HG03432 (cell line): ENCODE data around the gene UGGT1.

ENCODE experiments used
- ATAC-seq: cut with Tn5 transposase; IDR thresholded peaks from one replicate; pipeline ENCODE4 v1.9.1; 2021; ENCODE audit warnings: mild to moderate bottlenecking, moderate library complexity; ENCODE audit not compliant: unreplicated experiment

UGGT1 gene

GRCh38 chr2:128090945-128091725 lies at the start of gene UGGT1:
TSS of gene UGGT1 (plus strand) at chr2:128091200. CDS start at chr2:128091358, 158 bp downstream.
- peak; percentile 98 for ATAC-seq

- ATAC-seq = no peak
These were observed 49.4 kb upstream of the UGGT1 start for GRCh38 chr2:128041561-128041960.

GRCh38 chr2:128043041-128043440 lies 48.0 kb upstream of the UGGT1 start:
- ATAC-seq = no peak

DNA sequence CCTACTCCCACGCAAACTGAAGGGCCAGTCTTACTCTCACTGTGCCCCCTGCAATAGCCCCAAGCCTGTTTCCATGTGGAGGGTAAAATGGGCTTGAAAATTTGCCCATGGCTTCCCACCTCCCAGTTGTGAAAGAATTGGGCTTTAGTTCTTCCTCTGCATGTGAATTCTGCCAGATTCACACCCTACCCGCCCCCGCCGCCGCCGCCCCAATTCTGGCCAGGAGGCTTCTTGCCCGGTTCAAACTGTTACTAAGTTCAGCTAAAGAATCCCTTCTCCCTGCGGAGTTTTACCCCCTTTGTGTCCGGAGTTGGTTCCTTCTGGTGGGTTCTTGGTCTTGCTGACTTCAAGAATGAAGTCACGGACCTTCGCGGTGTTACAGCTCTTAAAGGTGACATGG lies 37.7 kb upstream of the UGGT1 start:
- ATAC-seq = no peak

DNA sequence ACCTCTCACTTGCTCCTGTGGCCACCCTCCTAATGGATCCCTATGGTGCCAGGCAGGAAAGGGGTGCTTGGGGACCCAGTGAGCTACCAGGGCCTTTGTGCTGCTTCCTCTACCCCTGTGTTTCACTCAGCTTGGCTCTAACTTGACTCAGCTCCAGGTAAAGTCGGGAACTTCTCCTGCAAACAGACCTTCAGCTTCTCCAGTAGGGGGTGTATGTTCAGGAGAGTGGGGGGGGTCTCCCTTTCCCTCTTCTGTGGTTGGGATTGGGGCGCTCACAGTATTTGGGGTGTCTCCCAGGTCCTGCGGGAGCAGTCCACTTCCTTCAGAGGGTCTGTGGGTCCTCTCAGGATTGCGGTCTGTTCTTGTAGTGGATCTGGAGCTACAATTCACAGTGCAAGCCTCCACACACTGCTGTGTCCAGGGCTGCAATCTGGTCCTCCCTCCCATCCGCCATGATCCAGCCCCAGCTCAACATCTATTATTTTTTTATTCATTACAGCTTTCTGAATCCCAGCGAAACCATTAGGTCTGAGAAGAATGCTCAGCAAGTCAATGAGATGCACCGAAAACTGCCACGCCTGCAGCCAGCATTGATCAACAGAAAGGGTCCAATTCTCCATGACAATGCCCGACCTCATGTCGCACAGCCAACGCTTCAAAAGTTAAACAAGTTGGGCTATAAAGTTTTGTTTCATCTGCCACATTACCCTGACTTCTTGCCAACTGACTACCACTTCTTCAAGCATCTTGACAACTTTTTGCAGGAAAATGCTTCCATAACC lies 36.7 kb upstream of the UGGT1 start:
- no peak for ATAC-seq

- ATAC-seq = no peak
These were observed 33.7 kb upstream of the UGGT1 start for GRCh38 chr2:128057334-128057733.

- no peak for ATAC-seq
These were observed 32.9 kb upstream of the UGGT1 start for GRCh38 chr2:128058114-128058513.

DNA sequence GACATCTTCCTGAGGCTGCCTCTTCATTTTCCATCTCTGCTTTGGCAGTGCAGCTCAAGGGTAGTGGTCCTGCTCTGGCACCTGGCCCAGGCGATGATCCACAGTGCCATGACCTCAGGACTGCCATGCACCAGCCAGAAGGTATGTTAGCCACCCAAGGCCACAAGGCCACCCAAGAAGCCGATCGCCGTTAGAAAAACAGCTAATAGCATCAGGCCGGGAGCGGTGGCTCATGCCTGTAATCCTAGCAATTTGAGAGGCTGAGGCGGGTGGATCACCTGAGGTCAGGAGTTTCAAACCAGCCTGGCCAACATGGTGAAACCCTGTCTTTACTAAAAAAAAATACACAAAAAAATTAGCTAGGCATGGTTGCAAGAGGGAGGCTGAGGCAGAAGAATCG lies 28.4 kb upstream of the UGGT1 start:
- ATAC-seq = no peak

GRCh38 chr2:128064353-128064752 lies 26.6 kb upstream of the UGGT1 start:
- no peak for ATAC-seq

- ATAC-seq = no peak
These were observed 21.2 kb upstream of the UGGT1 start for GRCh38 chr2:128069769-128070168.

GRCh38 chr2:128073278-128073677 lies 17.7 kb upstream of the UGGT1 start:
- ATAC-seq = no peak

DNA sequence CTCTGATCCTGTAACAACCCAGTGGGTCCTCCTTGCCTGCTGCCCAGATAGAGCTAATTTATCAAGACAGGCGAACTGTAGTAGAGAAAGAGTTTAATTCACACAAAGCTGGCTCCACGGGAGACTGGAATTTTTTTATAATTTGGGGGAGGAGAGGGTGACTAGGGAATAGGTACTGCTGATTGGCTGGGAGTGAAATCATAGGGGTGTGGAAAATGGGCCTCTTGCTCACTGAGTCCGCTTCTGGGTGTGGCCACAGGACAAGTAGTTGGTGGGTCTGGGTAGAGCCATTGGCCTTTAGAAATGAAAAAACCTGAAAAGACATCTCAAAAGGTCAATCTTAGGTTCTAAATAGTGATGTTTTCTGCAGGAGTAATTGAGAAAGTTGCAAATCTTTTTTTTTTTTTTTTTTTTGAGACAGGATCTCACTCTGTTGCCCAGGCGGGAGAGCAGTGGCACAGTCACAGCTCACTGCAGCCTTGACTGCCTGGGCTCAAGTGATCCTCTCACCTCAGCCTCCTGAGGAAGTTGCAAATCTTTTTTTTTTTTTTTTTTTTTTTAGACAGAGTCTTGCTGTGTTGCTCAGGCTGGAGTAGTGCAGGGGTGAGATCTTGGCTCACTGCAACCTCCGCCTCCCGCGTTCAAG lies 14.4 kb upstream of the UGGT1 start:
- ATAC-seq = no peak

DNA sequence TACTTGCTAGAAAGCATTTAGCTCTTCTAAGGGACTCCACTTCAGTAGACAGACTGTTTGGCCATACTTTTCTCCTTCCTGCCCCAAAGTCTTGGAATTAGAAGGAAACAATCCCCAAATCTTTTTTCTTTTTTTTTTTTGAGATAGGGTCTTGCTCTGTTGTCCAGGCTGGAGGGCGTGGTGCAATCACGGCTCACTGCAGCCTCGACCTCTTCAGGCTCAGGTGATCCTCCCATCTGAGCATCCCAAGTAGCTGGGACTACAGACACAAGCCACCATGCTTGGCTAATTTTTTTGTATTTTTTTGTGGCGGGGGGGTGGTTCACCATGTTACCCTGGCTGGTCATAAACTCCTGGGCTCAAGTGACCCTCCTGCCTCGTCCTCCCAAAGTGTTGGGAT lies 6.2 kb upstream of the UGGT1 start:
- no peak for ATAC-seq

DNA sequence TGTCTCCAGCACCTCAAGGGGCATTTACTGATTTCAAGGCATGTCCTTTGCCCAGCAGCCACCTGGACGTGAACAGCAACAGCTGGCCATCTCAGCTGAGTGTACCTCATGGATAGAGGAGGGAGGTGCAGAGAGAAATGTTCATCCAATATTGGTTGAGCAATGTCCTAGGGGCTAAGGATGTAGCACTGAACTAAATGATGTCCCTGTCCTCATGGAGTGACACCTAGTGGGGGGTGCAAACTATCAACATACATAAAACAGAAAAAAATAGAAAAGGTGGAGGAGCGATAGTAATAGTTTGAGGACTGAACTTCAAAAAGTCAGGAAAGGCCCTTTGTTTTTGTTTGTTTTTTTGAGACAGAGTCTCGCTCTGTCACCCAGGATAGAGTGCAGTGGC lies 4.8 kb upstream of the UGGT1 start:
- ATAC-seq = no peak

DNA sequence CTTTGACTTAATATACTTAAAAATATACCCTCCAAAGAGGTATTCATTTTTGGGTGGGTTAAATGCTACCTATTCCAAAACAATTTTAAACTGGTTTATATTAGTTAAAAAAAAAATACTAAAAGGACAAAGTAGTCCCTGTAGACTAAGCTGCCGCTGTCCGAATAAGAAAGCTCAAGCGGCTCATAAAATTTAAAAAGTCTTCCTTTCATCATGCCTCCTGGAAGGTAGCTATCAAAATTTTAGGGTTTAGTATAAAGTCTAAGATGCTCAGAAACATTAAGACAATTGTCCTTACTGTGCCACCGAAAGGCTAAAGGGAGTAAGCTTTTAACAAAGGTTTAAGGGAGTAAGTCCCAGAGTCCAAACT lies 440 bp upstream of the UGGT1 start:
- no peak for ATAC-seq

DNA sequence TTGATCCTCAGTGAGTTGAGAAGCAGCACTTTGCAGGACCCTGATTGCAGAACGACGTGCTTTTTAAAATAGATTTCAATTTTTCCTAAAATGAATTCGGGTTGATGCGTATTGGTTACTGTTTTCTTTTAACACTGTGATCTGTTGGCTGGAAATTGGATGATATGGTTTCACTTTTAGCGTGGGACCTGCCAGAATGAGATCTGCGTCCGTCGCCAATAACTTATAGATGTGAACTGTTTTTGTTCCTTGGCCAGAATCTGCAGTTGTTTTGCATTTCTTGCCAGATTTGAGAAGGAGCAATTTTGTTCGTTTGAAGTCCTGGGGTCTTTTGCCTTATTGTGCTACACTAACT lies 703 bp downstream of the UGGT1 start:
- no peak for ATAC-seq

DNA sequence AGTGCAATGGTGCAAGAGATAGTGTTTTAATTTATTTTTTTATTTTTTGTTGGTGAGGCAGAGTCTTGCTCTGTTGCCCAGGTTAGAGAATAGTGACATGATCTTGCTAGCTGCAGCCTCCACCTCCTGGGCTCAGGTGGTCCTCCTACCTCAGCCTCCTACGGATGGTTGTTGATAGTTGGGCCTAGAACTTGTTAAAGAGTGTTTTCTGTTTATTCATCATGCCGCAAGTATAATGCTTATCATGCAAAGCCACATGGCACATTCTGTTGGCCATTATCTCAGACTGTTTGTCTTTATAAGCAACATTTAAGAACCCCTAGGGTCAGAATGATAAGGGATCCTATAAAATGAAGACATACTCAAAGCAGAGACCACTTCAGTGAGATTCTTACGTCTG lies 1.7 kb downstream of the UGGT1 start:
- ATAC-seq = no peak

- ATAC-seq = no peak
These were observed 2.8 kb downstream of the UGGT1 start for GRCh38 chr2:128093762-128094161.

DNA sequence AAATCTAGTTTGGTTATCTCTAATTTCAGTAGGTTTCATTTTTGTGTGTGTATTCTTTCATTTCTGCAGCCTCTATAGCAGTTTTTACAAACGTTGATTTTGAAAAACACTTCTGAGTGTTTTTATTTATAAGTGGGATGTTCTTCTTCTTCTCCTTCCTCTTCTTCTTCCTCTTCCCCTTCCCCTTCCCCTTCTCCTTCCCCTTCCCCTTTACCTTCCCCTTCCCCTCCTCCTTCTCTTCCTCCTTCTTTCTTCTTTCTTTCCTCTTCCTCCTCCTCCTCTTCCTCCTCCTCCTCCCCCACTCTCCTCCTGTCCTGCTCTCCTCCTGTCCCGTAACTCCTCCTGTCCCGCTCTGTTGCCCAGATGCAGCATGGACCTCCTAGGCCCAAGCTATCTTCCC lies 4.2 kb downstream of the UGGT1 start:
- no peak for ATAC-seq

- ATAC-seq = no peak
These were observed 12.4 kb downstream of the UGGT1 start for GRCh38 chr2:128103407-128103806.

DNA sequence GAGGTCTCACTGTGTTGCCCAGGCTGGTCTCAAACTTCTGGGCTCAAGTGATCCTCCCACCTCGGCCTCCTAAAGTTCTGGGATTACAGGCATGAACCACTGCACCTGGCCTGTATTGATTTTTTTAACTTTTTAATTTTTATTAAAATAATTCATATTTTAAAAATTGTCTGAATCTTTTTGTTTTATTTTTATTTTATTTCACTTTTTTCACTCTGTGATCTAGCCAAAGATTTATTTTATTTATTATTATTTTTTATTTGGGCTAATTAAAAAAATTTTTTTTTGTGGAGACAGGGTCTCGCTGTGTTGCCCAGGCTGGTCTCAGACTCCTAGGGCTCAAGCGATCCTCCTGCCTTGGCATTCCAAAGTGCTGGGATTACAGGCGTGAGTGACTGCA lies 14.1 kb downstream of the UGGT1 start:
- ATAC-seq = no peak

- no peak for ATAC-seq
These were observed 17.2 kb downstream of the UGGT1 start for GRCh38 chr2:128108166-128108565.
